ENCODE data around the gene SPRN. TPM values are rescaled to one million over a fixed set of nuclear protein-coding genes. Genes with fewer than 3 reads are reported as not detected.

The SPRN gene
- total and polyA plus RNA-seq, 2 experiments from 2014 or later = 0.31 TPM

GRCh38 chr10:133464582-133465031 lies 40.2 kb upstream of the SPRN start:
- H3K9me3 Mint-ChIP-seq = peaks cover 66% of the 10 kb centered on the region
- TF ChIP-seq POLR2AphosphoS5 (IDR thresholded peaks at IDR 0.05; ENCODE audit: low read depth) (no peak), REST (IDR thresholded peaks at IDR 0.05; ENCODE audit: unreplicated experiment) (no peak), STAT1 (IDR thresholded peaks at IDR 0.05; ENCODE audit: unreplicated experiment) (no peak), JUNB (IDR thresholded peaks at IDR 0.05; ENCODE audit: unreplicated experiment) (no peak), NANOG (IDR thresholded peaks at IDR 0.05; ENCODE audit: borderline replicate concordance) (no peak), ZNF114 (CRISPR knock-in tag; IDR thresholded peaks at IDR 0.05) (no peak), EZH2phosphoT487 (IDR thresholded peaks at IDR 0.05; ENCODE audit: unreplicated experiment) (no peak), CTCF (conservative IDR thresholded peaks at IDR 0.05; ENCODE audit: low read depth in 2 of 2) (no peak), CREB1 (CRISPR knock-in tag; IDR thresholded peaks at IDR 0.05; ENCODE audit: low read depth) (no peak), ZNF331 (CRISPR knock-in tag; IDR thresholded peaks at IDR 0.05; ENCODE audit: low read depth) (no peak), ZNF462 (CRISPR knock-in tag; IDR thresholded peaks at IDR 0.05) (no peak), ETS1 (IDR thresholded peaks at IDR 0.05) (no peak), EZH2 (IDR thresholded peaks at IDR 0.05; ENCODE audit: low read depth, unreplicated experiment) (no peak)
- H3K27me3 ChIP-seq (ENCODE audit: insufficient read depth) = peaks cover 23% of the 10 kb centered on the region
- H3K4me1 ChIP-seq (ENCODE audit: insufficient read depth) = no peaks in the 10 kb centered on the region
- no peak overlapping the region for H3K27ac ChIP-seq (ENCODE audit: low read depth)
- no peak overlapping the region for H3K4me3 Mint-ChIP-seq
- no peaks in the 10 kb centered on the region for H3K4me1 Mint-ChIP-seq
- H3K79me2 ChIP-seq (replicated peaks; ENCODE audit: insufficient read depth) = no peaks in the 10 kb centered on the region
- ATAC-seq (no peak), DNase-seq (ENCODE audit: low spot score) (no peak)
- H3K4me2 ChIP-seq = no peak overlapping the region; the same call in 1 of the 2 replicates
- peaks cover 19% of the 10 kb centered on the region; the same call in 2 of the 3 replicates for H3K36me3 Mint-ChIP-seq (ENCODE audit: low read depth)
- no peak overlapping the region for H3K4me3 ChIP-seq
- H3K27ac Mint-ChIP-seq = no peak overlapping the region
- no peaks in the 10 kb centered on the region for H4K20me1 ChIP-seq (replicated peaks; ENCODE audit: insufficient read depth)
- H3K9me2 ChIP-seq (ENCODE audit: insufficient read depth) = no peaks in the 10 kb centered on the region
- no peak overlapping the region for H2AFZ ChIP-seq
- H3F3A ChIP-seq (replicated peaks; ENCODE audit: low read depth) = no peaks in the 10 kb centered on the region
- peaks cover 36% of the 10 kb centered on the region for H3K27me3 Mint-ChIP-seq (ENCODE audit: insufficient read depth, low read depth, poor library complexity)
- H3K36me3 ChIP-seq (ENCODE audit: insufficient read depth) = no peaks in the 10 kb centered on the region

Measured in GM23338 (cell line).